ENCODE measurements around the gene SMIM8. TPM values are rescaled to one million over a fixed set of nuclear protein-coding genes. Genes with fewer than 3 reads are reported as not detected.

SMIM8 gene
- total and polyA plus RNA-seq, 2 experiments from 2014 or later: 11.4 to 23.5 TPM

GRCh38 chr6:87378947-87379346, 56.6 kb downstream of the SMIM8 start (continued):
- TF ChIP-seq REST (IDR thresholded peaks at IDR 0.05; ENCODE audit: unreplicated experiment) (no peak), ZNF114 (CRISPR knock-in tag; IDR thresholded peaks at IDR 0.05) (no peak), STAT1 (IDR thresholded peaks at IDR 0.05; ENCODE audit: unreplicated experiment) (no peak), POLR2AphosphoS5 (IDR thresholded peaks at IDR 0.05; ENCODE audit: low read depth) (no peak), EZH2phosphoT487 (IDR thresholded peaks at IDR 0.05; ENCODE audit: unreplicated experiment) (no peak), JUNB (IDR thresholded peaks at IDR 0.05; ENCODE audit: unreplicated experiment) (no peak), ZNF331 (CRISPR knock-in tag; IDR thresholded peaks at IDR 0.05; ENCODE audit: low read depth) (no peak), EZH2 (IDR thresholded peaks at IDR 0.05; ENCODE audit: low read depth, unreplicated experiment) (no peak), CREB1 (CRISPR knock-in tag; IDR thresholded peaks at IDR 0.05; ENCODE audit: low read depth) (no peak), NANOG (IDR thresholded peaks at IDR 0.05; ENCODE audit: borderline replicate concordance) (no peak), ETS1 (IDR thresholded peaks at IDR 0.05) (no peak)

GRCh38 chr6:87382861-87383260, 60.5 kb downstream of the SMIM8 start:
- Histone ChIP-seq H3K27ac (ENCODE audit: low read depth) (no peak overlapping the region), H2AFZ (no peak overlapping the region), H3K9me2 (ENCODE audit: insufficient read depth) (no peaks in the 10 kb centered on the region), H3K27me3 (ENCODE audit: insufficient read depth) (no peaks in the 10 kb centered on the region), H4K20me1 (replicated peaks; ENCODE audit: insufficient read depth) (no peaks in the 10 kb centered on the region), H3K36me3 (ENCODE audit: insufficient read depth) (no peaks in the 10 kb centered on the region), H3K79me2 (replicated peaks; ENCODE audit: insufficient read depth) (no peaks in the 10 kb centered on the region), H3K4me3 (no peak overlapping the region), H3K4me1 (ENCODE audit: insufficient read depth) (peaks cover 7% of the 10 kb centered on the region; the same call in 1 of the 2 replicates), H3F3A (replicated peaks; ENCODE audit: low read depth) (no peaks in the 10 kb centered on the region), H3K4me2 (no peak overlapping the region)
- no peaks in the 10 kb centered on the region for H3K27me3 Mint-ChIP-seq (ENCODE audit: insufficient read depth, low read depth, poor library complexity)
- no peak for ATAC-seq
- no peak overlapping the region for H3K27ac Mint-ChIP-seq
- no peak overlapping the region for H3K4me3 Mint-ChIP-seq
- H3K36me3 Mint-ChIP-seq (ENCODE audit: low read depth): no peaks in the 10 kb centered on the region
- peaks cover 6% of the 10 kb centered on the region; the same call in 1 of the 3 replicates for H3K4me1 Mint-ChIP-seq
- H3K9me3 Mint-ChIP-seq: no peaks in the 10 kb centered on the region
- DNase-seq (ENCODE audit: low spot score): no peak
- TF ChIP-seq ZNF114 (CRISPR knock-in tag; IDR thresholded peaks at IDR 0.05) (no peak), ETS1 (IDR thresholded peaks at IDR 0.05) (no peak), CTCF (conservative IDR thresholded peaks at IDR 0.05; ENCODE audit: low read depth in 2 of 2) (no peak), REST (IDR thresholded peaks at IDR 0.05; ENCODE audit: unreplicated experiment) (no peak), CREB1 (CRISPR knock-in tag; IDR thresholded peaks at IDR 0.05; ENCODE audit: low read depth) (no peak), STAT1 (IDR thresholded peaks at IDR 0.05; ENCODE audit: unreplicated experiment) (no peak)

Measured in GM23338 (cell line).